Liver (tissue), 3 donors: ENCODE measurements around the gene SLC22A3.

Experiments used
- FOXA2 ChIP-seq: IDR thresholded peaks from 2 replicates; pipeline ENCODE4 v1.6.1; 2016; ENCODE audit warnings: antibody characterized with exemption
- HNF4G ChIP-seq: IDR thresholded peaks from 2 replicates; pipeline ENCODE4 v1.6.1; 2016; ENCODE audit warnings: antibody characterized with exemption
- NR2F2 ChIP-seq: IDR thresholded peaks from 2 replicates; pipeline ENCODE4 v1.6.1; 2016; ENCODE audit warnings: antibody characterized with exemption
- RAD21 ChIP-seq, 2 donors: IDR thresholded peaks; 2 replicates each; pipeline ENCODE4 v1.6.1; 2016; ENCODE audit warnings: antibody characterized with exemption in 2 of 2, mild to moderate bottlenecking in 2 of 2
- SP1 ChIP-seq: IDR thresholded peaks from 2 replicates; pipeline ENCODE4 v1.6.1; 2018; ENCODE audit warnings: antibody characterized with exemption, mild to moderate bottlenecking
- YY1 ChIP-seq: IDR thresholded peaks from 2 replicates; pipeline ENCODE4 v1.6.1; 2016; ENCODE audit warnings: antibody characterized with exemption, mild to moderate bottlenecking
- TF ChIP-seq, protein P1 (sequence below): fragments of 150-350 bp; IDR thresholded peaks from 2 replicates; pipeline ENCODE4 v1.5.1; 2017; ENCODE audit warnings: improper control_type of control experiment, low read depth, low read length; ENCODE audit not compliant: missing input control
- TF ChIP-seq, protein P2 (sequence below): IDR thresholded peaks from 2 replicates; pipeline ENCODE4 v1.6.1; 2016; ENCODE audit warnings: antibody characterized with exemption, mild to moderate bottlenecking
- TF ChIP-seq, protein P3 (sequence below): IDR thresholded peaks from 2 replicates; pipeline ENCODE4 v1.6.1; 2016; ENCODE audit warnings: antibody characterized with exemption
- donor health status: healthy.
- donor health status: healthy.

DNA sequence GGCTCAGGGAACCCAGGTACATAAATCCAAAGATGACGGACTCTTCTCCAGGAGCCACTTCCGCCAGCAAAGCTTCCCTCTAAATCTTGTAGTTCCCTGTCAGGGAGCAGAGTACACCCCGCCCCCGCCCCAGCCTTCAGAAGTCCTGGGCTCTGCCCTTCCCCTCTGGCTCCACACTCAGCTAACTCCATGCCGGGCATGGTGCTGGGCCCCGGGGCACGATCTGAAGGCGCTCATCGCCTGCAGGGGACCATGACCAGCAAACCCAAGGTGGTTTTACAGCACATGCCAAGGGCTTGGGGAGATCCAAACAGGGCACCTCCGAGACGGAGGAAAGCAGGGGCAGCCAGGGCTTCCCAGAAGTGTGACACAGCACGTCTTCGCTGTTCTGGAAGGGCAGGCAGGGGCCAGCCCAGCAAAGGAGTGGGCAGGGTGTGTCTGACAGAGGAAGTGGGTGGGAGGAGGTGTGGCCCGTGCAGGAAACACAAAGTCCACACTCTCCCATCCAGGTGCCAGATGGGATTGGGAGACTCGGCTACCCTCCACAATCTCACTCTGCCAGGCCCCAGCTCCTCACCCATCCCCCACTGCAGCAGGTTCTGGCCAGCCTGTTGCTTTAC lies 48.0 kb upstream of the SLC22A3 start:
- TF ChIP-seq, protein P1, sequence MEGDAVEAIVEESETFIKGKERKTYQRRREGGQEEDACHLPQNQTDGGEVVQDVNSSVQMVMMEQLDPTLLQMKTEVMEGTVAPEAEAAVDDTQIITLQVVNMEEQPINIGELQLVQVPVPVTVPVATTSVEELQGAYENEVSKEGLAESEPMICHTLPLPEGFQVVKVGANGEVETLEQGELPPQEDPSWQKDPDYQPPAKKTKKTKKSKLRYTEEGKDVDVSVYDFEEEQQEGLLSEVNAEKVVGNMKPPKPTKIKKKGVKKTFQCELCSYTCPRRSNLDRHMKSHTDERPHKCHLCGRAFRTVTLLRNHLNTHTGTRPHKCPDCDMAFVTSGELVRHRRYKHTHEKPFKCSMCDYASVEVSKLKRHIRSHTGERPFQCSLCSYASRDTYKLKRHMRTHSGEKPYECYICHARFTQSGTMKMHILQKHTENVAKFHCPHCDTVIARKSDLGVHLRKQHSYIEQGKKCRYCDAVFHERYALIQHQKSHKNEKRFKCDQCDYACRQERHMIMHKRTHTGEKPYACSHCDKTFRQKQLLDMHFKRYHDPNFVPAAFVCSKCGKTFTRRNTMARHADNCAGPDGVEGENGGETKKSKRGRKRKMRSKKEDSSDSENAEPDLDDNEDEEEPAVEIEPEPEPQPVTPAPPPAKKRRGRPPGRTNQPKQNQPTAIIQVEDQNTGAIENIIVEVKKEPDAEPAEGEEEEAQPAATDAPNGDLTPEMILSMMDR: no peak
- TF ChIP-seq HNF4G (no peak), RAD21 (IDR thresholded peaks at IDR 0.05) (peak in 1 of 2 donors; percentile 26), NR2F2 (no peak), YY1 (no peak), FOXA2 (no peak), SP1 (no peak)
- TF ChIP-seq, protein P2, sequence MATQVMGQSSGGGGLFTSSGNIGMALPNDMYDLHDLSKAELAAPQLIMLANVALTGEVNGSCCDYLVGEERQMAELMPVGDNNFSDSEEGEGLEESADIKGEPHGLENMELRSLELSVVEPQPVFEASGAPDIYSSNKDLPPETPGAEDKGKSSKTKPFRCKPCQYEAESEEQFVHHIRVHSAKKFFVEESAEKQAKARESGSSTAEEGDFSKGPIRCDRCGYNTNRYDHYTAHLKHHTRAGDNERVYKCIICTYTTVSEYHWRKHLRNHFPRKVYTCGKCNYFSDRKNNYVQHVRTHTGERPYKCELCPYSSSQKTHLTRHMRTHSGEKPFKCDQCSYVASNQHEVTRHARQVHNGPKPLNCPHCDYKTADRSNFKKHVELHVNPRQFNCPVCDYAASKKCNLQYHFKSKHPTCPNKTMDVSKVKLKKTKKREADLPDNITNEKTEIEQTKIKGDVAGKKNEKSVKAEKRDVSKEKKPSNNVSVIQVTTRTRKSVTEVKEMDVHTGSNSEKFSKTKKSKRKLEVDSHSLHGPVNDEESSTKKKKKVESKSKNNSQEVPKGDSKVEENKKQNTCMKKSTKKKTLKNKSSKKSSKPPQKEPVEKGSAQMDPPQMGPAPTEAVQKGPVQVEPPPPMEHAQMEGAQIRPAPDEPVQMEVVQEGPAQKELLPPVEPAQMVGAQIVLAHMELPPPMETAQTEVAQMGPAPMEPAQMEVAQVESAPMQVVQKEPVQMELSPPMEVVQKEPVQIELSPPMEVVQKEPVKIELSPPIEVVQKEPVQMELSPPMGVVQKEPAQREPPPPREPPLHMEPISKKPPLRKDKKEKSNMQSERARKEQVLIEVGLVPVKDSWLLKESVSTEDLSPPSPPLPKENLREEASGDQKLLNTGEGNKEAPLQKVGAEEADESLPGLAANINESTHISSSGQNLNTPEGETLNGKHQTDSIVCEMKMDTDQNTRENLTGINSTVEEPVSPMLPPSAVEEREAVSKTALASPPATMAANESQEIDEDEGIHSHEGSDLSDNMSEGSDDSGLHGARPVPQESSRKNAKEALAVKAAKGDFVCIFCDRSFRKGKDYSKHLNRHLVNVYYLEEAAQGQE: no peak
- TF ChIP-seq, protein P3, sequence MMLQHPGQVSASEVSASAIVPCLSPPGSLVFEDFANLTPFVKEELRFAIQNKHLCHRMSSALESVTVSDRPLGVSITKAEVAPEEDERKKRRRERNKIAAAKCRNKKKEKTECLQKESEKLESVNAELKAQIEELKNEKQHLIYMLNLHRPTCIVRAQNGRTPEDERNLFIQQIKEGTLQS: no peak
